ENCODE results near the gene FBXO15.

The FBXO15 gene

GRCh38 chr18:74110976-74111375 lies 36.7 kb downstream of the FBXO15 start:
- DNase-seq: no peak

- no peak for DNase-seq
Measured at GRCh38 chr18:74110149-74110548, 37.5 kb downstream of the FBXO15 start.

- no peak for DNase-seq
Measured at GRCh38 chr18:74108460-74108859, 39.2 kb downstream of the FBXO15 start.

- DNase-seq: no peak
Measured at GRCh38 chr18:74097803-74098202, 49.8 kb downstream of the FBXO15 start.

GRCh38 chr18:74092922-74093321 lies 54.7 kb downstream of the FBXO15 start:
- no peak for DNase-seq

- peak; percentile 15 for DNase-seq
Measured at GRCh38 chr18:74084184-74084855, 63.3 kb downstream of the FBXO15 start.

GRCh38 chr18:74083557-74083952 lies 64.1 kb downstream of the FBXO15 start:
- no peak for DNase-seq

GRCh38 chr18:74082742-74083556 lies 64.7 kb downstream of the FBXO15 start:
- DNase-seq: peak; percentile 69

GRCh38 chr18:74081966-74082741 lies 65.5 kb downstream of the FBXO15 start:
- DNase-seq: peak; percentile 54

- no peak for DNase-seq
Measured at GRCh38 chr18:74078257-74078656, 69.4 kb downstream of the FBXO15 start.

- no peak for DNase-seq
Measured at GRCh38 chr18:74074668-74075564, 72.7 kb downstream of the FBXO15 start.

- DNase-seq: no peak
Measured at GRCh38 chr18:74073957-74074667, 73.5 kb downstream of the FBXO15 start.

- DNase-seq: no peak
Measured at GRCh38 chr18:74069178-74070050, 78.2 kb downstream of the FBXO15 start.

GRCh38 chr18:74068296-74068695 lies 79.3 kb downstream of the FBXO15 start:
- DNase-seq: no peak

GRCh38 chr18:74066018-74066417 lies 81.6 kb downstream of the FBXO15 start:
- no peak for DNase-seq

GRCh38 chr18:74065366-74065765 lies 82.3 kb downstream of the FBXO15 start:
- no peak for DNase-seq

GRCh38 chr18:74064510-74064909 lies 83.1 kb downstream of the FBXO15 start:
- DNase-seq: no peak

GRCh38 chr18:74063557-74063956 lies 84.1 kb downstream of the FBXO15 start:
- no peak for DNase-seq

- no peak for DNase-seq
Measured at GRCh38 chr18:74063023-74063422, 84.6 kb downstream of the FBXO15 start.

GRCh38 chr18:74062037-74062436 lies 85.6 kb downstream of the FBXO15 start:
- DNase-seq: no peak

GRCh38 chr18:74060579-74060978 lies 87.1 kb downstream of the FBXO15 start:
- DNase-seq: no peak

All from eye (tissue), 1 donor.